Kidney (tissue), 14 donors: ENCODE data around the gene TJP1. TPM values are rescaled to one million over a fixed set of nuclear protein-coding genes. Genes with fewer than 3 reads are reported as not detected.
"Not testable (repeated sequence)": the region's sequence is repeated elsewhere in the genome, so short reads cannot be mapped to it uniquely, and the experiment has no call there.

ENCODE experiments used
- DNase-seq, 5 donors: peaks; one replicate each; pipeline ENCODE4 v3.0.0-alpha.2; 2013 to 2020
- FAIRE-seq: peaks from 2 replicates; lab custom pipeline; 2012; peaks lifted over from hg19 to GRCh38; lab: Jason Lieb, UNC
- H3K27ac ChIP-seq, 2 donors: one replicate each; pipeline ENCODE4 v1.7.0; 2013; ENCODE audit warnings: low read depth in 2 of 2, low read length in 2 of 2, inconsistent platforms in 1 of 2
- H3K27me3 ChIP-seq: one replicate; pipeline ENCODE4 v1.7.1; 2013; ENCODE audit warnings: low read length, inconsistent platforms; ENCODE audit not compliant: control insufficient read depth, insufficient read depth
- H3K36me3 ChIP-seq, 3 donors: one replicate each; pipeline versions ENCODE4 v1.7.0 to v1.7.1; 2013; ENCODE audit warnings: low read length in 3 of 3, control low read depth in 1 of 3, inconsistent platforms in 1 of 3; ENCODE audit not compliant: insufficient read depth in 3 of 3, control insufficient read depth in 2 of 3
- H3K4me1 ChIP-seq, 3 donors: one replicate each; pipeline versions ENCODE4 v1.7.0 to v1.7.1; 2013; ENCODE audit warnings: low read length in 3 of 3, inconsistent platforms in 1 of 3, low read depth in 1 of 3; ENCODE audit not compliant: control insufficient read depth in 2 of 3, insufficient read depth in 2 of 3
- H3K4me3 ChIP-seq, 3 donors: one replicate each; pipeline versions ENCODE4 v1.7.0 to v1.8.1; 2013; ENCODE audit warnings: low read length in 3 of 3, control low read depth in 1 of 3, inconsistent platforms in 1 of 3
- H3K9ac ChIP-seq, 3 donors: one replicate each; pipeline versions ENCODE4 v1.7.0 to v1.7.1; 2013; ENCODE audit warnings: low read length in 3 of 3, control low read depth in 1 of 3, inconsistent platforms in 1 of 3
- H3K9me3 ChIP-seq, 3 donors: one replicate each; pipeline versions ENCODE4 v1.7.0 to v1.7.1; 2013; ENCODE audit warnings: low read length in 3 of 3, control low read depth in 1 of 3, inconsistent platforms in 1 of 3; ENCODE audit not compliant: control insufficient read depth in 2 of 3, insufficient read depth in 1 of 3
- CTCF ChIP-seq: IDR thresholded peaks from 3 replicates; pipeline ENCODE4 v1.5.1; 2012; ENCODE audit warnings: mild to moderate bottlenecking, moderate library complexity, borderline replicate concordance; ENCODE audit not compliant: insufficient read depth; ENCODE audit errors: extremely low read depth
- intact Hi-C: fragments of 100-400 bp; cut with DNase I; formaldehyde crosslinking; loops from one replicate; pipeline ENCODE4 v1.11.1; 2022
- polyA plus RNA-seq: library from polyadenylated mRNA; stranded (reverse); fragments of 350-450 nt; fragmentation: Illumina TruSeq; extraction: RNeasy Lipid Tissue Mini Kit (QIAGEN cat#74804); gene quantifications from one replicate; pipeline ENCODE4 v1.2.3, GENCODE V29; 2014; ENCODE audit warnings: low read depth, low replicate concordance; ENCODE audit not compliant: insufficient read depth
- total RNA-seq: library from RNA; stranded (reverse); fragmentation: NEBNext Ultra II Directional; extraction: Animal tissue kit (Norgen Biotek cat#: 25700); gene quantifications from one replicate; pipeline ENCODE4 v1.2.1, GENCODE V29; 2021
- donor health status: control.
- donor health status: control.
- donor health status: control.
- donor health status: control.
- donor health status: control.
- donor health status: DM: yes; HTN: yes; CAD: no.
- donor health status: Normal renal cell carcinoma (clear cell type).

TJP1 gene
- total and polyA plus RNA-seq, 2 donors from 2014 or later, result 17.7 to 121 TPM

GRCh38 chr15:29664406-29664805 is 157.9 kb downstream of the TJP1 start:
- intact Hi-C loops, result no loop called here
- no peak for DNase-seq
- H3K4me1 ChIP-seq, result no peaks in the 10 kb centered on the region
- H3K9ac ChIP-seq, result no peak overlapping the region
- no peaks in the 10 kb centered on the region for H3K27me3 ChIP-seq
- no peak overlapping the region for H3K27ac ChIP-seq
- H3K9me3 ChIP-seq, result no peaks in the 10 kb centered on the region
- no peak for TF ChIP-seq CTCF
- no peaks in the 10 kb centered on the region for H3K36me3 ChIP-seq
- no peak overlapping the region for H3K4me3 ChIP-seq
- no peak for FAIRE-seq

- H3K27me3 ChIP-seq, H3K27ac ChIP-seq, FAIRE-seq, intact Hi-C loops, H3K9ac ChIP-seq, H3K4me1 ChIP-seq, DNase-seq, H3K9me3 ChIP-seq, H3K4me3 ChIP-seq, H3K36me3 ChIP-seq: not testable (repeated sequence)
Measured at GRCh38 chr15:29657476-29657817, 164.8 kb downstream of the TJP1 start.

GRCh38 chr15:29656636-29657475 is 165.4 kb downstream of the TJP1 start:
- FAIRE-seq, result no peak
- no peak for DNase-seq

More at GRCh38 chr15:29656636-29657475, 165.4 kb downstream of the TJP1 start:
- H3K27me3 ChIP-seq, result no peaks in the 10 kb centered on the region
- H3K9ac ChIP-seq, result no peak overlapping the region
- no peaks in the 10 kb centered on the region for H3K4me1 ChIP-seq
- H3K9me3 ChIP-seq, result no peaks in the 10 kb centered on the region
- no peak for TF ChIP-seq CTCF
- intact Hi-C loops, result no loop called here
- peak overlapping the region in 1 of 3 donors; percentile 29 for H3K4me3 ChIP-seq
- H3K36me3 ChIP-seq, result no peaks in the 10 kb centered on the region
- H3K27ac ChIP-seq, result no peak overlapping the region
